Measurements from ENCODE around the gene SDCCAG8. TPM values are rescaled to one million over a fixed set of nuclear protein-coding genes. Genes with fewer than 3 reads are reported as not detected.
A peak's percentile ranks its signal among the peaks of the same experiment; 100 is the strongest.

The SDCCAG8 gene
- total and polyA plus RNA-seq, 11 donors: 7.8 to 36.6 (median 21.6) TPM

- Histone ChIP-seq H3K4me3 (no peak overlapping the region), H3K27ac (peak overlapping the region in 3 of 12 donors; percentile 23 to 90 (median 30)), H3K27me3 (no peaks in the 10 kb centered on the region), H3K9me3 (no peaks in the 10 kb centered on the region), H3K36me3 (peaks cover 0 to 50% (median 38%) of the 10 kb centered on the region in 9 donors), H3K4me1 (peaks cover 0 to 58% (median 24%) of the 10 kb centered on the region in 12 donors)
- ATAC-seq: peak in 1 of 4 donors; percentile 13
- 78 to 85% (median 81%) methylated on average over 6 of the region's 6 CpGs for WGBS, 4 donors
- no peak for TF ChIP-seq POLR2A (IDR thresholded peaks at IDR 0.05)
- TF ChIP-seq CTCF (IDR thresholded peaks at IDR 0.05): no peak
- intact Hi-C loops (cut with DNase I): no loop called here
- no peak for DNase-seq
Measured at GRCh38 chr1:243270097-243270864, 14.4 kb downstream of the SDCCAG8 start.

GRCh38 chr1:243271996-243272395, 16.2 kb downstream of the SDCCAG8 start:
- no peak for ATAC-seq
- DNase-seq: no peak
- WGBS, 4 donors: 58 to 78% (median 64%) methylated on average over 1 of the region's 1 CpG
- Histone ChIP-seq H3K27me3 (no peaks in the 10 kb centered on the region), H3K36me3 (peaks cover 1 to 67% (median 54%) of the 10 kb centered on the region in 9 donors), H3K4me3 (no peak overlapping the region), H3K27ac (no peak overlapping the region), H3K9me3 (peaks cover 0 to 4% (median 0%) of the 10 kb centered on the region in 12 donors), H3K4me1 (peaks cover 0 to 41% (median 24%) of the 10 kb centered on the region in 12 donors)
- no peak for TF ChIP-seq CTCF (IDR thresholded peaks at IDR 0.05)
- TF ChIP-seq POLR2A (IDR thresholded peaks at IDR 0.05): no peak
- intact Hi-C loops (cut with DNase I): no loop called here

- peaks cover 3 to 71% (median 58%) of the 10 kb centered on the region in 9 donors for H3K36me3 ChIP-seq
- no peak overlapping the region for H3K27ac ChIP-seq
- peaks cover 0 to 9% (median 0%) of the 10 kb centered on the region in 12 donors for H3K9me3 ChIP-seq
- DNase-seq: no peak
- intact Hi-C loops (cut with DNase I): no loop called here
- TF ChIP-seq POLR2A (IDR thresholded peaks at IDR 0.05) (no peak), CTCF (IDR thresholded peaks at IDR 0.05) (no peak)
- H3K27me3 ChIP-seq: no peaks in the 10 kb centered on the region
- no peak overlapping the region for H3K4me3 ChIP-seq
- H3K4me1 ChIP-seq: peaks cover 0 to 37% (median 24%) of the 10 kb centered on the region in 12 donors
- no peak for ATAC-seq
Measured at GRCh38 chr1:243272401-243272800, 16.6 kb downstream of the SDCCAG8 start.

GRCh38 chr1:243273506-243273905, 17.7 kb downstream of the SDCCAG8 start:
- H3K27me3 ChIP-seq: no peaks in the 10 kb centered on the region
- H3K4me3 ChIP-seq: no peak overlapping the region
- intact Hi-C loops (cut with DNase I): no loop called here
- peaks cover 0 to 26% (median 17%) of the 10 kb centered on the region in 12 donors for H3K4me1 ChIP-seq
- peaks cover 3 to 82% (median 67%) of the 10 kb centered on the region in 9 donors for H3K36me3 ChIP-seq
- DNase-seq: no peak
- WGBS, 4 donors: 76 to 83% (median 80%) methylated on average over 3 of the region's 3 CpGs
- H3K9me3 ChIP-seq: peaks cover 0 to 20% (median 4%) of the 10 kb centered on the region in 12 donors
- TF ChIP-seq POLR2A (IDR thresholded peaks at IDR 0.05) (no peak), CTCF (IDR thresholded peaks at IDR 0.05) (no peak)
- no peak overlapping the region for H3K27ac ChIP-seq
- ATAC-seq: no peak
